Adrenal gland (tissue), 5 donors: ENCODE measurements around the gene DGKG.

Experiments used
- POLR2A ChIP-seq, 2 donors: fragments of 450-650 bp; IDR thresholded peaks; one replicate each; pipeline ENCODE4 v1.6.1; 2017; ENCODE audit warnings: antibody characterized with exemption in 2 of 2, mild to moderate bottlenecking in 2 of 2, moderate library complexity in 1 of 2
- TF ChIP-seq, protein P1 (sequence below), 6 experiments: fragments of 450-650 bp in 4 of 6; fragments of 200-600 bp in 2 of 6; sonication (generic) in 1 of 6; IDR thresholded peaks; 1 replicate in 5 of 6; 2 replicates in 1 of 6; pipeline versions ENCODE4 v1.5.1 to v1.8.0; 2016 to 2021; ENCODE audit warnings: antibody characterized with exemption in 6 of 6, mild to moderate bottlenecking in 2 of 6, moderate library complexity in 1 of 6
- donor health status: DM: no; HTN: no; CAD: no.

DNA sequence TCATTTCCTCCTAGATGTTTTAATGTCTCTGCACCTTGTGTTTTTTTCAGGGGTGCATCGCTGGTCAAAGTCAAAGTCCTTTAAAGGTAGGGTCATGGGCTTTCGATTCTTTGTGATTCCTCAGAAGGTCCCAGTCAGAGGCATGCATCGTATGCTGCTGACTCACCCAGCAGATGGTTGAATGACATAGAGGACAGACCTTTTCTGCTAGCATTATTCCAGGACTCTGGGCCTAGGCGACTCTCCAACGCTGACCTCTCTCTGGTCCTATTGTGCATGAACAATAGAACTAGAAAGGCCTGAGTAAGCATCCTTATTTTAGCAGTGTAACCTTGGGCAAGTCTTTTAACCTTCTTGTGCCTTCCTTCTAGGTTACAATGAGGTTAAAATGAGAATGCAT is 75.9 kb downstream of the DGKG start:
- TF ChIP-seq, protein P1, sequence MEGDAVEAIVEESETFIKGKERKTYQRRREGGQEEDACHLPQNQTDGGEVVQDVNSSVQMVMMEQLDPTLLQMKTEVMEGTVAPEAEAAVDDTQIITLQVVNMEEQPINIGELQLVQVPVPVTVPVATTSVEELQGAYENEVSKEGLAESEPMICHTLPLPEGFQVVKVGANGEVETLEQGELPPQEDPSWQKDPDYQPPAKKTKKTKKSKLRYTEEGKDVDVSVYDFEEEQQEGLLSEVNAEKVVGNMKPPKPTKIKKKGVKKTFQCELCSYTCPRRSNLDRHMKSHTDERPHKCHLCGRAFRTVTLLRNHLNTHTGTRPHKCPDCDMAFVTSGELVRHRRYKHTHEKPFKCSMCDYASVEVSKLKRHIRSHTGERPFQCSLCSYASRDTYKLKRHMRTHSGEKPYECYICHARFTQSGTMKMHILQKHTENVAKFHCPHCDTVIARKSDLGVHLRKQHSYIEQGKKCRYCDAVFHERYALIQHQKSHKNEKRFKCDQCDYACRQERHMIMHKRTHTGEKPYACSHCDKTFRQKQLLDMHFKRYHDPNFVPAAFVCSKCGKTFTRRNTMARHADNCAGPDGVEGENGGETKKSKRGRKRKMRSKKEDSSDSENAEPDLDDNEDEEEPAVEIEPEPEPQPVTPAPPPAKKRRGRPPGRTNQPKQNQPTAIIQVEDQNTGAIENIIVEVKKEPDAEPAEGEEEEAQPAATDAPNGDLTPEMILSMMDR (IDR thresholded peaks at IDR 0.05), result no peak
- TF ChIP-seq POLR2A (IDR thresholded peaks at IDR 0.05), result no peak
